HepG2 (cell line): ENCODE data around the gene CTRB2. TPM values are rescaled to one million over a fixed set of nuclear protein-coding genes. Genes with fewer than 3 reads are reported as not detected.

ENCODE experiments used
- ATM ChIP-seq: fragments of 450-650 bp; IDR thresholded peaks from 2 replicates; pipeline ENCODE4 v1.7.1; 2017; ENCODE audit warnings: mild to moderate bottlenecking, borderline replicate concordance
- CBX1 ChIP-seq: IDR thresholded peaks from one replicate; pipeline ENCODE4 v1.6.1; 2016; ENCODE audit warnings: antibody characterized with exemption, low read depth
- FOXK2 ChIP-seq: fragments of 450-650 bp; IDR thresholded peaks from 2 replicates; pipeline ENCODE4 v1.6.1; 2016
- ISL2 ChIP-seq: sonication (generic); formaldehyde crosslinking; IDR thresholded peaks from 2 replicates; pipeline ENCODE4 v1.5.0; 2020; ENCODE audit warnings: missing genetic modification reagents
- KDM6A ChIP-seq: IDR thresholded peaks from 2 replicates; pipeline ENCODE4 v1.6.1; 2016; ENCODE audit warnings: low read depth
- LCORL ChIP-seq, 2 experiments: fragments of 450-650 bp in 1 of 2; sonication (generic) in 1 of 2; formaldehyde crosslinking in 1 of 2; IDR thresholded peaks; 2 replicates each; pipeline versions ENCODE4 v1.5.0 to v1.6.1; 2017 to 2020; ENCODE audit warnings: antibody characterized with exemption in 1 of 2, missing genetic modification reagents in 1 of 2
- MAFK ChIP-seq, 2 experiments: IDR thresholded peaks in 1 of 2; conservative IDR thresholded peaks in 1 of 2; 2 replicates each; pipeline ENCODE4 v1.6.1; 2011; ENCODE audit warnings: improper control_type of control experiment in 2 of 2, low read length in 2 of 2
- PHF21A ChIP-seq: sonication (generic); formaldehyde crosslinking; IDR thresholded peaks from 2 replicates; pipeline ENCODE4 v1.5.0; 2020; ENCODE audit warnings: mild to moderate bottlenecking, missing genetic modification reagents
- TCF12 ChIP-seq, 2 experiments: fragments of 450-650 bp in 1 of 2; sonication (generic) in 1 of 2; formaldehyde crosslinking in 1 of 2; IDR thresholded peaks; 2 replicates each; pipeline versions ENCODE4 v1.6.1 to v1.8.0; 2017 to 2022; ENCODE audit warnings: antibody characterized with exemption in 1 of 2, mild to moderate bottlenecking in 1 of 2, missing genetic modification reagents in 1 of 2, moderate library complexity in 1 of 2
- U2AF2 ChIP-seq: fragments of 200-400 bp; formaldehyde crosslinking; IDR thresholded peaks from 2 replicates; pipeline ENCODE4 v1.6.1; 2017; ENCODE audit warnings: low read depth, mild to moderate bottlenecking, low read length
- ZFP37 ChIP-seq: sonication (generic); formaldehyde crosslinking; IDR thresholded peaks from 2 replicates; pipeline ENCODE4 v1.4.0; 2020; ENCODE audit warnings: missing genetic modification reagents, borderline replicate concordance
- ZNF205 ChIP-seq: IDR thresholded peaks from 2 replicates; pipeline ENCODE4 v1.6.1; 2018; ENCODE audit warnings: missing biosample characterization, missing genetic modification reagents
- ZNF598 ChIP-seq: sonication (generic); formaldehyde crosslinking; IDR thresholded peaks from 2 replicates; pipeline ENCODE4 v1.5.1; 2020; ENCODE audit warnings: mild to moderate bottlenecking, missing genetic modification reagents, borderline replicate concordance
- polyA plus RNA-seq, 8 experiments: library from polyadenylated mRNA; depleted of rRNA in 3 of 8; stranded (reverse) in 7 of 8; unstranded in 1 of 8; fragments of >200 nt; fragmentation: Illumina TruSeq in 4 of 8; extraction: Trizol in 4 of 8; gene quantifications; 2 replicates each; pipeline versions ENCODE4 v1.2.1 to v1.2.3, GENCODE V29; 2011 to 2016; ENCODE audit warnings: low read depth in 4 of 8, missing spikeins in 1 of 8, mixed read lengths in 1 of 8; ENCODE audit not compliant: insufficient read depth in 1 of 8
- total RNA-seq, 5 experiments: library from RNA; depleted of rRNA; stranded (reverse); fragments of >200 nt; fragmentation: Illumina TruSeq; extraction: Trizol; gene quantifications; 2 replicates each; pipeline ENCODE4 v1.2.3, GENCODE V29; 2016; ENCODE audit warnings: low read depth in 1 of 5
- TF ChIP-seq, protein P1 (sequence below): sonication (generic); formaldehyde crosslinking; conservative IDR thresholded peaks from 2 replicates; pipeline ENCODE4 v1.8.1; 2023; ENCODE audit warnings: missing genetic modification reagents
- TF ChIP-seq, protein P2 (sequence below): sonication (generic); formaldehyde crosslinking; IDR thresholded peaks from 2 replicates; pipeline ENCODE4 v1.4.0; 2020; ENCODE audit warnings: missing genetic modification reagents
- TF ChIP-seq, protein P3 (sequence below): sonication (generic); formaldehyde crosslinking; IDR thresholded peaks from 2 replicates; pipeline ENCODE4 v1.4.0; 2020; ENCODE audit warnings: missing genetic modification reagents, mild to moderate bottlenecking, borderline replicate concordance
- TF ChIP-seq, protein P4 (sequence below): sonication (generic); formaldehyde crosslinking; IDR thresholded peaks from 2 replicates; pipeline ENCODE4 v1.4.0; 2020; ENCODE audit warnings: mild to moderate bottlenecking, missing genetic modification reagents
- TF ChIP-seq, protein P5 (sequence below): sonication (generic); formaldehyde crosslinking; IDR thresholded peaks from 2 replicates; pipeline ENCODE4 v1.5.0; 2020; ENCODE audit warnings: mild to moderate bottlenecking, missing genetic modification reagents
- TF ChIP-seq, protein P6 (sequence below): sonication (generic); formaldehyde crosslinking; IDR thresholded peaks from 2 replicates; pipeline ENCODE4 v1.4.0; 2020; ENCODE audit warnings: low read depth, mild to moderate bottlenecking, missing genetic modification reagents

CTRB2 gene
- total and polyA plus RNA-seq, 2 of the 13 experiments (the other 11 are each of a cell fraction or from before 2014, with no cell fraction given): 0.13 TPM; not detected in 1

DNA sequence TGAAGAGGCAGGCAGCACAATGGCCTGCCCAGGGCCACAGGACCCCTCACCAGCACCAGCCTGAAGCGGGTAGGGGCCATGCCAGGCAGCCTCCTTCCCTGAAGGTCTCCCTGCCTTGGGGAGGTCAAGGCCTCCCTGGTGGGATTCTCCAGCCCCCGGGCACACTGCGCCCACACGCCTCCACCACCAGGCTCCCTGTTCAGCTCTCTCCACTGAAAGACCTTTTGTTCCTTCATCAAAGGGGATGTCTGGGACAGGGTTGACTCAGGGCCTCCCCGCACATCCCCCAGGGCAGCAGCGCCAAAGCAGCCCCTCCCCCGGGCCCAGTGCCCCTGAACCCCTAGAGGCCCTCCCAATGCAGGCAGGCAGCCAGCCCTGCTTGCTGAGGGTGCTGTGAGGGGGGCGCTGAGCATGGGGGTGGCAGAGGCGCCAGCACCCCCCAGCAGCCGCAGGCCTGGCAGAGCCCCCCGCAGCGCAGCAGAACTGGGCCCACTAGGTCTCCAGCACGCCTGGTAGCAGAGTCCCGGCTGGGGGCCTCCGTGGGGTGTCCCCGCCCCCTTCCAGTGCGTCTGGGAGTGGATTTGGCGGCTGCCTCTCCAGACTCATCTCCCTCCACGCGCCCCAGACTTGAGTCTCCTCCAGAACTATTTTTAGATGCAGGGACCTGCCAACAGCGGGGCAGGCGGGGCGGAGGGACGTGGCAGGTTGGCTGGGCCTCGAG is 31.3 kb upstream of the CTRB2 start (continued):
- TF ChIP-seq MAFK (conservative IDR thresholded peaks at IDR 0.05 in 1 of 2, IDR thresholded peaks at IDR 0.05 in 1 of 2; ENCODE audit: low read length in 2 of 2) (no peak), ATM (no peak), ZNF598 (CRISPR knock-in tag) (no peak), FOXK2 (no peak), TCF12 (IDR thresholded peaks at IDR 0.05) (no peak), TCF12 (CRISPR knock-in tag; IDR thresholded peaks at IDR 0.05) (peak; percentile 54; the same call in 1 of the 2 replicates), KDM6A (CRISPR knock-in tag) (no peak), CBX1 (no peak), LCORL (IDR thresholded peaks at IDR 0.05) (no peak), LCORL (CRISPR knock-in tag; IDR thresholded peaks at IDR 0.05) (peak; percentile 81; the same call in 1 of the 2 replicates), PHF21A (peak; percentile 54), ZFP37 (CRISPR knock-in tag) (no peak), ISL2 (CRISPR knock-in tag) (no peak), U2AF2 (no peak), ZNF205 (CRISPR knock-in tag) (no peak)
- TF ChIP-seq, protein P1, sequence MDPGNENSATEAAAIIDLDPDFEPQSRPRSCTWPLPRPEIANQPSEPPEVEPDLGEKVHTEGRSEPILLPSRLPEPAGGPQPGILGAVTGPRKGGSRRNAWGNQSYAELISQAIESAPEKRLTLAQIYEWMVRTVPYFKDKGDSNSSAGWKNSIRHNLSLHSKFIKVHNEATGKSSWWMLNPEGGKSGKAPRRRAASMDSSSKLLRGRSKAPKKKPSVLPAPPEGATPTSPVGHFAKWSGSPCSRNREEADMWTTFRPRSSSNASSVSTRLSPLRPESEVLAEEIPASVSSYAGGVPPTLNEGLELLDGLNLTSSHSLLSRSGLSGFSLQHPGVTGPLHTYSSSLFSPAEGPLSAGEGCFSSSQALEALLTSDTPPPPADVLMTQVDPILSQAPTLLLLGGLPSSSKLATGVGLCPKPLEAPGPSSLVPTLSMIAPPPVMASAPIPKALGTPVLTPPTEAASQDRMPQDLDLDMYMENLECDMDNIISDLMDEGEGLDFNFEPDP (CRISPR knock-in tag): no peak
- TF ChIP-seq, protein P2, sequence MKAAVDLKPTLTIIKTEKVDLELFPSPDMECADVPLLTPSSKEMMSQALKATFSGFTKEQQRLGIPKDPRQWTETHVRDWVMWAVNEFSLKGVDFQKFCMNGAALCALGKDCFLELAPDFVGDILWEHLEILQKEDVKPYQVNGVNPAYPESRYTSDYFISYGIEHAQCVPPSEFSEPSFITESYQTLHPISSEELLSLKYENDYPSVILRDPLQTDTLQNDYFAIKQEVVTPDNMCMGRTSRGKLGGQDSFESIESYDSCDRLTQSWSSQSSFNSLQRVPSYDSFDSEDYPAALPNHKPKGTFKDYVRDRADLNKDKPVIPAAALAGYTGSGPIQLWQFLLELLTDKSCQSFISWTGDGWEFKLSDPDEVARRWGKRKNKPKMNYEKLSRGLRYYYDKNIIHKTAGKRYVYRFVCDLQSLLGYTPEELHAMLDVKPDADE: no peak
- TF ChIP-seq, protein P3, sequence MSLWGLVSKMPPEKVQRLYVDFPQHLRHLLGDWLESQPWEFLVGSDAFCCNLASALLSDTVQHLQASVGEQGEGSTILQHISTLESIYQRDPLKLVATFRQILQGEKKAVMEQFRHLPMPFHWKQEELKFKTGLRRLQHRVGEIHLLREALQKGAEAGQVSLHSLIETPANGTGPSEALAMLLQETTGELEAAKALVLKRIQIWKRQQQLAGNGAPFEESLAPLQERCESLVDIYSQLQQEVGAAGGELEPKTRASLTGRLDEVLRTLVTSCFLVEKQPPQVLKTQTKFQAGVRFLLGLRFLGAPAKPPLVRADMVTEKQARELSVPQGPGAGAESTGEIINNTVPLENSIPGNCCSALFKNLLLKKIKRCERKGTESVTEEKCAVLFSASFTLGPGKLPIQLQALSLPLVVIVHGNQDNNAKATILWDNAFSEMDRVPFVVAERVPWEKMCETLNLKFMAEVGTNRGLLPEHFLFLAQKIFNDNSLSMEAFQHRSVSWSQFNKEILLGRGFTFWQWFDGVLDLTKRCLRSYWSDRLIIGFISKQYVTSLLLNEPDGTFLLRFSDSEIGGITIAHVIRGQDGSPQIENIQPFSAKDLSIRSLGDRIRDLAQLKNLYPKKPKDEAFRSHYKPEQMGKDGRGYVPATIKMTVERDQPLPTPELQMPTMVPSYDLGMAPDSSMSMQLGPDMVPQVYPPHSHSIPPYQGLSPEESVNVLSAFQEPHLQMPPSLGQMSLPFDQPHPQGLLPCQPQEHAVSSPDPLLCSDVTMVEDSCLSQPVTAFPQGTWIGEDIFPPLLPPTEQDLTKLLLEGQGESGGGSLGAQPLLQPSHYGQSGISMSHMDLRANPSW: no peak
- TF ChIP-seq, protein P4, sequence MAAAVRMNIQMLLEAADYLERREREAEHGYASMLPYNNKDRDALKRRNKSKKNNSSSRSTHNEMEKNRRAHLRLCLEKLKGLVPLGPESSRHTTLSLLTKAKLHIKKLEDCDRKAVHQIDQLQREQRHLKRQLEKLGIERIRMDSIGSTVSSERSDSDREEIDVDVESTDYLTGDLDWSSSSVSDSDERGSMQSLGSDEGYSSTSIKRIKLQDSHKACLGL (CRISPR knock-in tag): no peak
- TF ChIP-seq, protein P5, sequence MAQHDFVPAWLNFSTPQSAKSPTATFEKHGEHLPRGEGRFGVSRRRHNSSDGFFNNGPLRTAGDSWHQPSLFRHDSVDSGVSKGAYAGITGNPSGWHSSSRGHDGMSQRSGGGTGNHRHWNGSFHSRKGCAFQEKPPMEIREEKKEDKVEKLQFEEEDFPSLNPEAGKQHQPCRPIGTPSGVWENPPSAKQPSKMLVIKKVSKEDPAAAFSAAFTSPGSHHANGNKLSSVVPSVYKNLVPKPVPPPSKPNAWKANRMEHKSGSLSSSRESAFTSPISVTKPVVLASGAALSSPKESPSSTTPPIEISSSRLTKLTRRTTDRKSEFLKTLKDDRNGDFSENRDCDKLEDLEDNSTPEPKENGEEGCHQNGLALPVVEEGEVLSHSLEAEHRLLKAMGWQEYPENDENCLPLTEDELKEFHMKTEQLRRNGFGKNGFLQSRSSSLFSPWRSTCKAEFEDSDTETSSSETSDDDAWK (CRISPR knock-in tag): no peak
- TF ChIP-seq, protein P6, sequence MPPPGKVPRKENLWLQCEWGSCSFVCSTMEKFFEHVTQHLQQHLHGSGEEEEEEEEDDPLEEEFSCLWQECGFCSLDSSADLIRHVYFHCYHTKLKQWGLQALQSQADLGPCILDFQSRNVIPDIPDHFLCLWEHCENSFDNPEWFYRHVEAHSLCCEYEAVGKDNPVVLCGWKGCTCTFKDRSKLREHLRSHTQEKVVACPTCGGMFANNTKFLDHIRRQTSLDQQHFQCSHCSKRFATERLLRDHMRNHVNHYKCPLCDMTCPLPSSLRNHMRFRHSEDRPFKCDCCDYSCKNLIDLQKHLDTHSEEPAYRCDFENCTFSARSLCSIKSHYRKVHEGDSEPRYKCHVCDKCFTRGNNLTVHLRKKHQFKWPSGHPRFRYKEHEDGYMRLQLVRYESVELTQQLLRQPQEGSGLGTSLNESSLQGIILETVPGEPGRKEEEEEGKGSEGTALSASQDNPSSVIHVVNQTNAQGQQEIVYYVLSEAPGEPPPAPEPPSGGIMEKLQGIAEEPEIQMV (CRISPR knock-in tag): no peak
